Cardiac fibroblast (primary cell): ENCODE data around the gene CEP78.

Experiments used
- DNase-seq, 2 donors: peaks; one replicate each; pipeline versions ENCODE4 v3.0.0 to v3.0.0-alpha.2; 2010; ENCODE audit warnings: low read depth in 2 of 2
- H3K4me3 ChIP-seq, 2 donors: replicated peaks in 1 of 2; 1 replicate in 1 of 2; 2 replicates in 1 of 2; pipeline ENCODE4 v1.5.1; 2011; ENCODE audit warnings: low read depth in 2 of 2, low read length in 2 of 2, mild to moderate bottlenecking in 2 of 2, moderate library complexity in 1 of 2
- TF ChIP-seq, protein P1 (sequence below): IDR thresholded peaks from one replicate; pipeline ENCODE4 v1.5.1; 2011; ENCODE audit warnings: low read depth, mild to moderate bottlenecking, low read length, inconsistent platforms

CEP78 gene

DNA sequence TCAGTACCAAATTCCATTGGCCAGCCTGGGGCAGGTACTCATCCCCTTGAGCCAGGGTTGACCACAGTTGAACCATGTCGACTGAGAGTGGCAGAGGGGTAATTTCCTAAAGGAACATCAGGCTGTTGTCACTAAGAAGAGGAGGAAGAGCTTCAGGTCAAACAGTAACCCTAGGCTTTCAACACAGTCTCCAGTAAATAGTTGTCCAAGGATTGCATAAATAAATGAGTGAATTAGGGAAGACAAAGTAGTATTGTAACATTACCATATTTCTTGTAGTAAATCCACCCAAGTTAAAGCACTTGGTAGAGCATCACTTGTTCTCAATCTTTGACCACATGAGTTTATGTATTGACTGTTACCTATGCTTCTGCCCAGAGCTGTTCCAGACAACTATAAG lies 68.5 kb downstream of the CEP78 start:
- DNase-seq: no peak
- TF ChIP-seq, protein P1, sequence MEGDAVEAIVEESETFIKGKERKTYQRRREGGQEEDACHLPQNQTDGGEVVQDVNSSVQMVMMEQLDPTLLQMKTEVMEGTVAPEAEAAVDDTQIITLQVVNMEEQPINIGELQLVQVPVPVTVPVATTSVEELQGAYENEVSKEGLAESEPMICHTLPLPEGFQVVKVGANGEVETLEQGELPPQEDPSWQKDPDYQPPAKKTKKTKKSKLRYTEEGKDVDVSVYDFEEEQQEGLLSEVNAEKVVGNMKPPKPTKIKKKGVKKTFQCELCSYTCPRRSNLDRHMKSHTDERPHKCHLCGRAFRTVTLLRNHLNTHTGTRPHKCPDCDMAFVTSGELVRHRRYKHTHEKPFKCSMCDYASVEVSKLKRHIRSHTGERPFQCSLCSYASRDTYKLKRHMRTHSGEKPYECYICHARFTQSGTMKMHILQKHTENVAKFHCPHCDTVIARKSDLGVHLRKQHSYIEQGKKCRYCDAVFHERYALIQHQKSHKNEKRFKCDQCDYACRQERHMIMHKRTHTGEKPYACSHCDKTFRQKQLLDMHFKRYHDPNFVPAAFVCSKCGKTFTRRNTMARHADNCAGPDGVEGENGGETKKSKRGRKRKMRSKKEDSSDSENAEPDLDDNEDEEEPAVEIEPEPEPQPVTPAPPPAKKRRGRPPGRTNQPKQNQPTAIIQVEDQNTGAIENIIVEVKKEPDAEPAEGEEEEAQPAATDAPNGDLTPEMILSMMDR: no peak
- H3K4me3 ChIP-seq: no peak overlapping the region

DNA sequence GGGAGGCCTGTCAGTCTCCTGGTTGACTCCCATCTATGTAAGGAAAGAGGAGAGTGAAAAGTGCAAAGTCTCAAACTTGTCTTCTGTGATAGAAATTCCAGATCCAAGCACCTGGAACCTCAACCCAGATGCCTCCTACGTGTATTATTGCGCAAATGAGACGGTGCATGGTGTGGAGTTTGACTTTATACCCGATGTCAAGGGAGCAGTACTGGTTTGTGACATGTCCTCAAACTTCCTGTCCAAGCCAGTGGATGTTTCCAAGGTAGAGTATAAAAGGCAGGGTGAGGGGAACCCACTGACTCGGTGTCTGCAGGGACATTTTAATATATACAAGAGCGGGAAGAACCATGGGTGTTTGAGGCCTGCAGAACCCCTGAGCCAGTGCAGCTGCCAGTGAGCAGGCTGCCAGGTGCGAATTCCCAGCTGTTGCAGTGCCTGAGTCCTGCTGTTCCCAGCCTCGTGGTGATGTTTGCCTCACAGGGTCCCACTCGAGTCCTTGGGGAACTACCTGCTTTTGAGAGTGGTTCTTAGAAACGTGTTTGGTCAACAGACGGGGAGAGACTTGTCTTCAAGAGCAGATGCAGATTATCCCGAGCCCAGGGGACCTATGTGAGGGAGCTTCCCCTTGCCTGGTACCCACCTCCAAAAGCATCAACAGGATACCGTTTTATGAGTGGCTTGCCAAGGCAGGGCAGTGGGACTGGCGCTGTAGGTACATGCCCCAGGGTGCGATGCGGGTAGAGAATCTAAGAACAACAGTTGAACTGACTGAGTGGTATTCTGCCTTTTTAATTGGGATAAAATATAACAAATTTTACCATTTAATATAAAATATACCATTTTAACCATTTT lies 70.6 kb downstream of the CEP78 start:
- H3K4me3 ChIP-seq: no peak overlapping the region
- TF ChIP-seq, protein P1: no peak

DNA sequence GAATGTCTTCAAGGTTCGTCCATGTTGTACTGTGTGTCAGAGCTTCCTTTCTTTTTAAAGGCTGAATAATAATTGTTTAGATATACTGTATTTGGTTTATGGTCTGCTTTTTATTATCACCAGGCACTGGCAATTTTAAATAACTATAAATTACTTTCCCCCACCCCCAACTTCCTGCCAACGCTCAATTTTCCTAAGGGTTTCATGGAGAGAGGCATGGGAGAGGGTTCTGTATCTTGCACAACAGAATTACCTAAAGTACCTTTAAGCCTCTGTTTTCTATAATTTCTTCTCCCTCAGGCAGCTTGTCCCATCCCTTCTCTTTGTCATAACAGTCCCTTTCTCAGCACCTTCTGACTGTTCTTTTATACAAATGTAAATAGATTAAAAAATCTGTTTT lies 71.5 kb downstream of the CEP78 start:
- TF ChIP-seq, protein P1: no peak
- no peak for DNase-seq
- H3K4me3 ChIP-seq: no peak overlapping the region

More for the DNA sequence above, 70.6 kb downstream of the CEP78 start:
- no peak for DNase-seq

DNA sequence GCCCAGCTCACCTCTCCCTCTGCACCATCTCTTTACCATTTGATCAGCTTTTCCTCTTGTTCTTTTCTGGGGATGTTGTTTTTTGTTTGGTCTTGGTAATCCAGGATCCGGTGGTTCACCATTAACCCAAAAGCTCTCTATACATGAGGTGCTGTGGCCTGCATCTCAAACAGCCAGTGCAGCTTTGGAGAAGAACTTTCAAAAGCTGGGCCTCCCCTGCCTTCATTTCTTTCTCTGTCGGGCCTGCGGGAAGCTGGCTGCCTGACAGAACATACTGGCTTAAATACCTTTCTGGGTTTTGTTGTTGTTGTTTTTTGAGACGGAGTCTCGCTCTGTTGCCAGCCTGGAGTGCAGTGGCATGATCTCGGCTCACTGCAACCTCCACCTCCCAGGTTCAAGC lies 73.2 kb downstream of the CEP78 start:
- no peak overlapping the region for H3K4me3 ChIP-seq
- DNase-seq: no peak
- TF ChIP-seq, protein P1: no peak

DNA sequence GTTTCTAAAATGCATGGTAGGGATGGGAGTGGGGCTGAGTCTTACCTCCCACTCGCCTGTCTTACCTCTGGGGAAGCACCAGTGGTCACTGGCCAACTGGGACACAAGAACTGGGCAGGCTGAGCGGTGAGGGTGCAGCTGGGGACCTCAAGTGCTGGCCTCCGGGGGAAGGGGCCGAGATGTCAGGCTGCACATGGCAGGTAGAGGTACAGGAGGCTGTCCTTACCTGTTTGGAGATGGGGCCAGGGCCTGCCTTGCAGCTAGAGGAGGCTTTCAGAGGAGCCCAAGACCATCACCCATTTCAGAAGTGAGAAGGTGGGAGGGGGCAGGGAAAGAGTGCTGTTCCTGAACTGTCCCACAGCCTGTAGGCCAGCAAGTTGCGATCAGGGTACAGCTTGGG lies 75.2 kb downstream of the CEP78 start:
- no peak overlapping the region for H3K4me3 ChIP-seq
- DNase-seq: no peak
- TF ChIP-seq, protein P1: no peak

DNA sequence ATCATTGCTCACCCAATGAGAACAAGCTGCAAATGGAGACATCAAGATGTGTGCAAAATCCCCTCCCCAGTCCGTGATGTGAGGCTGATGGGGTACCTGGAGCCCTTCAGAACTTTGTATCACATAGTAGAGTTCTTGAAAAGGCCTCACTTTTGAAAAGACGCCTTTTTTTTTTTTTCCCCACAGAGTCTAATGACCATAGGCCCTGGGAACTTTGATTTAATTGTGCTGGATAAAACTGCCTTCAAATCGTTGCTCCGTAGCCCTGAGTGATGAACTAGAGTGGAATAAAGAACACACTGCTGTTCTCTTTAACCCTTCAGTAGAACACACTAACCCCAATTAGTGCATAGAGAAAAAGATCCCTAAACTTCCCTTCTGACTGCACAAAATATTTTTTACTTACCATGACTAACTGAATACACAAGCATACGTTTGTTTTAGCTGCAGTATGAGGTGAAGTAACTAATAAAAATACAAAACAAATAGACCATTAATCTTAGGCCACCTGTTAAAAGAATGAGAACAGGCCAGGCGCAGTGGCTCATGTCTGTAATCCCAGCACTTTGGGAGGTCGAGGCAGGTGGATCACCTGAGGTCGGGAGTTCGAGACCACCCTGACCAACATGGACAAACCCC lies 76.1 kb downstream of the CEP78 start:
- H3K4me3 ChIP-seq: no peak overlapping the region
- DNase-seq: no peak
- TF ChIP-seq, protein P1: no peak
